Brain microvascular endothelial cell (primary cell): ENCODE data around the gene SCN5A.

Source experiments
- DNase-seq: peaks from one replicate; pipeline ENCODE4 v3.0.0-alpha.2; 2020
- H3K27ac ChIP-seq: fragments of 250-450 bp; sonication (Bioruptor Pico); 2 replicates; pipeline ENCODE4 v1.5.1; 2020; ENCODE audit warnings: mild to moderate bottlenecking, moderate library complexity
- H3K27me3 ChIP-seq: fragments of 250-450 bp; sonication (Bioruptor Pico); replicated peaks from 2 replicates; pipeline ENCODE4 v1.5.1; 2020; ENCODE audit warnings: mild to moderate bottlenecking
- H3K36me3 ChIP-seq: fragments of 250-450 bp; sonication (Bioruptor Pico); replicated peaks from 2 replicates; pipeline ENCODE4 v1.5.1; 2020; ENCODE audit warnings: mild to moderate bottlenecking
- H3K4me3 ChIP-seq: 2 replicates; pipeline ENCODE4 v1.5.1; 2011; ENCODE audit warnings: low read depth, mild to moderate bottlenecking, control low read depth, low read length, moderate library complexity
- in situ Hi-C: cut with HindIII; loops from 2 replicates; pipeline ENCODE4 v1.10.0; 2017; ENCODE audit warnings: low sequenced_read_pairs, low pct_ligation_motif_present
- TF ChIP-seq, protein P1 (sequence below): IDR thresholded peaks from 2 replicates; pipeline ENCODE4 v1.5.1; 2011; ENCODE audit warnings: low read depth, mild to moderate bottlenecking, moderate library complexity, low read length, control low read depth, inconsistent platforms; ENCODE audit errors: missing control alignments

The SCN5A gene

DNA sequence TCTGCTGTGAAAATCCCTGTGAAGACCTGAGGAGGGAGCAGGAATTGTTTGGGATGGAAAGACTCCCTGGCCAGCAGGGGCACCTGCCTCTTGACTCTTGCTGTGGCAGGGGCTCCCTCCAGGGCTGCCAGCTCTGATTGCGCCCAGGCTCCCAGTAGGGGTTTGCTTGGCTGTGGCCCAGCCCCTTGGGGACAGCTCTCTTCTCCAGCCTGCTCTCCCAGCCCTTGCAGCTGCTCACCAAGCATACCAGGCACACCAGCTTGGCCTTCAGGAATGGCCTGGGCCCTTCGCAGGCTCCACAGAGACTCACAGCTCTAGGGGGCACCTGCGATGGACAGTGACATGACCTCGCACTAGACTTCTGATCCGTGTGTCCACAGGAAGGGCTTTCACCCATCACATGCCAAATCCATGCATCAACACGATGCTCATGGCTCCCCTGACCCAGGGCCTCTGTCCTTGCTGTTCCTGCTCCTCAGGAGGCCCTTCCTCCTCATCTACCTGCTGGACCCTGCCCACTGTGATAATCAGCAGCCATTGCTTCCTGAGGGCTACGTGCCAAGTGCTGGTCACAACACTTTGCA is 61.8 kb downstream of the SCN5A start:
- Histone ChIP-seq H3K4me3 (no peak overlapping the region), H3K36me3 (no peaks in the 10 kb centered on the region), H3K27me3 (no peaks in the 10 kb centered on the region), H3K27ac (no peak overlapping the region)
- no peak for DNase-seq
- TF ChIP-seq, protein P1, sequence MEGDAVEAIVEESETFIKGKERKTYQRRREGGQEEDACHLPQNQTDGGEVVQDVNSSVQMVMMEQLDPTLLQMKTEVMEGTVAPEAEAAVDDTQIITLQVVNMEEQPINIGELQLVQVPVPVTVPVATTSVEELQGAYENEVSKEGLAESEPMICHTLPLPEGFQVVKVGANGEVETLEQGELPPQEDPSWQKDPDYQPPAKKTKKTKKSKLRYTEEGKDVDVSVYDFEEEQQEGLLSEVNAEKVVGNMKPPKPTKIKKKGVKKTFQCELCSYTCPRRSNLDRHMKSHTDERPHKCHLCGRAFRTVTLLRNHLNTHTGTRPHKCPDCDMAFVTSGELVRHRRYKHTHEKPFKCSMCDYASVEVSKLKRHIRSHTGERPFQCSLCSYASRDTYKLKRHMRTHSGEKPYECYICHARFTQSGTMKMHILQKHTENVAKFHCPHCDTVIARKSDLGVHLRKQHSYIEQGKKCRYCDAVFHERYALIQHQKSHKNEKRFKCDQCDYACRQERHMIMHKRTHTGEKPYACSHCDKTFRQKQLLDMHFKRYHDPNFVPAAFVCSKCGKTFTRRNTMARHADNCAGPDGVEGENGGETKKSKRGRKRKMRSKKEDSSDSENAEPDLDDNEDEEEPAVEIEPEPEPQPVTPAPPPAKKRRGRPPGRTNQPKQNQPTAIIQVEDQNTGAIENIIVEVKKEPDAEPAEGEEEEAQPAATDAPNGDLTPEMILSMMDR = no peak
- in situ Hi-C loops = no loop called here

DNA sequence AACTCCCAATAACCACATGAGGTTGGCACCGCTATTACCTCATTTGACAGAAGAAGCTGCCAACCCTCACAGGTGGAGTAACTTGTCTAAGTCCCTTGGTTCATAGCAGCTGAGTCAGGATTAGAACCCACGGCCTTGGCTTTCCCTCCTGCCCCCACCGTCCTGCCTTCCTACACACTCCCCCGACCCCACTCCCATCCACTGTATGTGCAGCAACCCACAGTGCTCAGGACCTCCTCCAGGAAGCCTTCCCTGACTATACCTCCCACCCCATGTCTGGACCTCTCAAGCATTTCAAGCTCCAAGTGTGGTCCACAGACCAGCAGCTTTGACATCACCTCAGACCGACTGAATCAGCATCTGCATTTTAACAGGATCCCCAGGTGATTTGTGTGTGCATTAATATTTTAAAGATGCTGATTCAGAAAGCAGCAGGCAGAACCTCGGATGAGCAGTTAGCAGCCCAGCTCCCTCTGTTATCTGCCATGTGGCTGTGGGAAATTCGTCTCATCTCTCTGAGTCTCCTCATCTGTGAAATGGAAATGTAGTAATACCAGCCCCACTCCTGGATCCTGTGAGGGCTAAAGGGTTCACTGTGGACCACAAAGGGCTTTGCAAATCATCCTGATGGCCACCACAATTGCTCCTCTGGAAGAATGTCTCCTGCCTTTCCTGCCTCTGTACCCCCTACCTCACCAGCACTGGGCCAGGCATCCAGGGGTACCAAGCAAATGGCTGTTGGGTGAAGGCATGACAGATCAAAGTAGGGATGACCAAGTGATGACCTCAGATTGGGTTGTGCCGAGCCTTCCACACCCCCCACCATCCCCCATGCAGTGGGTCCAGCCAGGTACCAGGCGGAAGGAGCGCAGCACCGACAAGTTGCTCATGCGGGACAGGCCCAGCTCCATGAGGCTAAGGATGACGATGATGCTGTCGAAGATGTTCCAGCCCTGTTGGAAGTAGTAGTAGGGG is 62.7 kb downstream of the SCN5A start:
- DNase-seq = no peak
- Histone ChIP-seq H3K4me3 (no peak overlapping the region), H3K36me3 (no peaks in the 10 kb centered on the region), H3K27ac (no peak overlapping the region), H3K27me3 (no peaks in the 10 kb centered on the region)
- in situ Hi-C loops = no loop called here
- TF ChIP-seq, protein P1 = no peak

DNA sequence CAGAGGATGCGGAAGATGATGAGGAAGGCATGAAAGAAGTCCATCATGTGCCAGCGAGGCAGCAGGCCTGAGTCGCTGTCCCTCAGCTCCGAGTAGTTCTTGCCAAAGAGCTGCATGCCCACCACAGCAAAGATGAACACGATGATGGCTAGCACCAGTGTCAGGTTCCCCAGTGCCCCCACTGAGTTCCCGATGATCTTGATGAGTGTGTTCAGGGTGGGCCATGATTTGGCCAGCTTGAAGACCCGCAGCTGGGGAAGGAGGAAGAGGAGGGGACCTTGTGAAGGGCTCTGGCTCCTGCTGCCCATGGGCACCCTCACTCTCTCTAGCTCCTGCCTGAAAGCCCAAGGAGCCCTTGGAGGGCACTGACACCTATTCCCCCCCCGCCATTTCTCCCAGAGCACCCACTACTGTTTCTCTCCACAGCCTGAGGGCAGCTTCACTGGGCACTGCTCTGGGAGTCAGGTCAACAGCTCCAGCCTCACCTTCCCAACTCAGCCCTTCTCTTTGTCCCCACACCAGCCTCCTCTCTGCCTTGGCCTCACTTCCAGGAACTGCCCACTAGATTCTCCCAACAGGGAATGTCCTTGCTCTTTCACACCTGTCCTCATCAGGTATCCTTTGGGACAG is 63.6 kb downstream of the SCN5A start:
- no peaks in the 10 kb centered on the region for H3K36me3 ChIP-seq
- TF ChIP-seq, protein P1 = no peak
- DNase-seq = no peak

DNA sequence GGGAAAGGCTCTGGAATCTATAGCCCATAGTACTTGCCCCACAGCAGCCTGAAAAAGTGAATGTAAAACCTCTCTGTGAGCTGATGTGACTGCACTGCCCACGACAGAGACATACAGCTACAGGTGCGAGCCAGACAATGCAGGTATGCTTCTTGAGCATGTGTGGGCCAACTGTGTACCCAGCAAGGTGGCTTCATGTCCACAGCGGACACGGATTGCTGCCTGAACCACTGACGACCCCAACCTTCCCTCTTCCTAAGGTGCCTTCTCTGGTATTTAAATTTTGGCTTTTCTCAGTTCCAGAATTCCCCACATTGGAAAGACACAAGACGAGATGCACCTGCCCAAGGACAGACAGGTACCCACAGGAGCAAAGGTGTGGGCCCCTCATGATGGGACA is 65.8 kb downstream of the SCN5A start:
- Histone ChIP-seq H3K36me3 (no peaks in the 10 kb centered on the region), H3K4me3 (no peak overlapping the region), H3K27me3 (no peaks in the 10 kb centered on the region), H3K27ac (no peak overlapping the region)
- in situ Hi-C loops = no loop called here
- no peak for DNase-seq
- TF ChIP-seq, protein P1 = no peak

More for the DNA sequence above, 63.6 kb downstream of the SCN5A start:
- Histone ChIP-seq H3K27ac (no peak overlapping the region), H3K4me3 (no peak overlapping the region), H3K27me3 (no peaks in the 10 kb centered on the region)
- in situ Hi-C loops = no loop called here

DNA sequence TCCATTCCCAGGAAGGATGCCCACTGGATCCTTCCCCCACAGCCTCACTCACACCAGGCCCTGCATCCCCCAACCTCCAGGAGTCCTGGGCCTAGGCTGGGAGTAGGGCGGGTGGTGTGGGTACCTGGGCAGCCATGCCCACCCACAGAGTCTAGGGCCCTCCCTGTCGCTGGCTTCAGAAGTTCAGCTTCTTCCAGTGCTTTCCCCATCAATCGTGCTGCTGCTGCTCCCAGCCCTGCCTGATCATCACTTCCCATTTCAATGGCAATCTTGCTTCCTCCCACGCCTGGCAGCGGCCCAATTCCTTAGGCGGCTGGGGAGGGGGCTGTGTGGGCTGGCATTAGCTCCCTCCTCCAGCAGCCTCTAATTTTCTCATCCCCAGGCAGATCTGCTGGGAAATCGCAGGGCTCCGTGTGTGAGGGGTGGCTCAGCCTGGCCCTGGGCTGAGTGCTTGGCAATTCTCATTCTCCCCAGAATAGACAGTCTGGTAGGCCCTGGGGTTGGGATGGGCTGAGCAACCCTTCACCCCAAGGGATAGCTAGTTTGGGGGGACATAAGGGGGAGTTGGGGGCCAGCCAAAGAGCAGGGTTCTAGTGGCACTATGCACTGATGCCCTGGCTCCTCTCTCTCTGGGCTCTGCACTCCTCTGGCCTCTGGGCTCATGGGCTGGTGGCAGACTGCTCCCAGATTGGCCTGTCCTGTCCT is 66.4 kb downstream of the SCN5A start:
- no peak for DNase-seq
- Histone ChIP-seq H3K27me3 (no peaks in the 10 kb centered on the region), H3K27ac (no peak overlapping the region), H3K36me3 (no peaks in the 10 kb centered on the region), H3K4me3 (no peak overlapping the region)
- TF ChIP-seq, protein P1 = no peak
- in situ Hi-C loops = no loop called here
